HG02678 (cell line): ENCODE data around the gene TRIM41.
"Not testable (repeated sequence)": the region's sequence is repeated elsewhere in the genome, so short reads cannot be mapped to it uniquely, and the experiment has no call there.

Experiments
- ATAC-seq: cut with Tn5 transposase; IDR thresholded peaks from one replicate; pipeline ENCODE4 v1.9.1; 2021; ENCODE audit warnings: mild to moderate bottlenecking, moderate library complexity; ENCODE audit not compliant: unreplicated experiment

Gene TRIM41

GRCh38 chr5:181210148-181210547 is 12.9 kb upstream of the TRIM41 start:
- ATAC-seq = not testable (repeated sequence)

GRCh38 chr5:181210698-181211097 is 12.4 kb upstream of the TRIM41 start:
- ATAC-seq = not testable (repeated sequence)

DNA sequence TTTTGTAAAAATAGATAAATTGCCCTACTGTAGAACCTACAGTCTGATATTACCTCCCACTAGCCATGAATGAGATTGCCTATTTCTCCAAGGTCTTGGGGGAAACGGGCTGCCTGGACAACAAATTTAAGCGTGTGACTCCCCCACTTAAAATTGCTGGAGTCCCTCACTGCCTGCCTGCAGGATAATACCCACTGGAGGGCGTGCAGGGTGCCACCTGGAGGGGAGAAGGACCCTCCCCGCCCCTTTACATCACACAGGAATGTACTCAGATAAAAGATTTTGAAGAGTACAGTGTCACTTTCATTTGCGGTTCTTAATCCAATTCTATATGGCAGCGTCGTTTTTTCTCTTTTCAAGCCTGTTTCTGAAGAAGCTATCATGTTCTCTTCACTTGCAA is 11.9 kb upstream of the TRIM41 start:
- ATAC-seq = no peak

DNA sequence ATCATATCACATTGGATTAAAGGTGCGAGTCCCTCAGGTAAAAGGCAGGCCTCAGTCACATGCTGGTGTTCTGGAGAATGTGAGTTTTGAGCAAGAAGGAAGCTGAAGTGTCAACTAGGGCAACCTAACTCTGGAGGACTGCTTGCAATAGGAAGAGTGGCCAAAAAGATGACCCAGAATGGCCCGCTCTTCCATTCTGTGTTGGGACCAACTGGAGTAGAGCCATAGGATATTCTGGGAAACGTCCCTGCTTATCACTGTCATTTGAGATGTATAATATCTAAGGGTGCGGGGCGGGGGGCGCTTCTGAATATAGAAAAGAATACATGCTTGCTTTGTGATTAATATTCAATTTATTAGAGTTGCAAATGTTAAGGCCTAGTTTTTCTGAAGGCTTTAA is 11.0 kb upstream of the TRIM41 start:
- no peak for ATAC-seq

DNA sequence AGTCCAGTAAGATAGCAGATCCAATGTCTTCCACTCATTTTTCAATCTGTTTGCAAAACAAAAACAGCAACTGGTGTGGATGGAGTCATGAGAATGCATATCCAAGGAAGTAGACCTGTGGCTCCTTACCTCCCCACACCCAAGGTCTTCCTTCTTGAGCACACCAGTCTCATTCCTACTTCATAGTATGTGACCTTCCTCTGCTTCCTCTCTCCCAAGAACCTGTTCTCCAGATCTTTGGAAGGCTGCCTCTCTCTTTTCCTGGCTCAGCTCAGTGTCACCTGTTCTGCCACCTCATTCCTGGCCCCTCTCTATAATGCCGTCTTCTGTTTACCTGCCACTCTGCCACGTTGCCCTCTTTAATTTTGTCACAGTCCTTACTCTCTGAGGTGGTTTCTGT is 10.1 kb upstream of the TRIM41 start:
- ATAC-seq = no peak

GRCh38 chr5:181214249-181214648 is 8.8 kb upstream of the TRIM41 start:
- ATAC-seq = not testable (repeated sequence)

DNA sequence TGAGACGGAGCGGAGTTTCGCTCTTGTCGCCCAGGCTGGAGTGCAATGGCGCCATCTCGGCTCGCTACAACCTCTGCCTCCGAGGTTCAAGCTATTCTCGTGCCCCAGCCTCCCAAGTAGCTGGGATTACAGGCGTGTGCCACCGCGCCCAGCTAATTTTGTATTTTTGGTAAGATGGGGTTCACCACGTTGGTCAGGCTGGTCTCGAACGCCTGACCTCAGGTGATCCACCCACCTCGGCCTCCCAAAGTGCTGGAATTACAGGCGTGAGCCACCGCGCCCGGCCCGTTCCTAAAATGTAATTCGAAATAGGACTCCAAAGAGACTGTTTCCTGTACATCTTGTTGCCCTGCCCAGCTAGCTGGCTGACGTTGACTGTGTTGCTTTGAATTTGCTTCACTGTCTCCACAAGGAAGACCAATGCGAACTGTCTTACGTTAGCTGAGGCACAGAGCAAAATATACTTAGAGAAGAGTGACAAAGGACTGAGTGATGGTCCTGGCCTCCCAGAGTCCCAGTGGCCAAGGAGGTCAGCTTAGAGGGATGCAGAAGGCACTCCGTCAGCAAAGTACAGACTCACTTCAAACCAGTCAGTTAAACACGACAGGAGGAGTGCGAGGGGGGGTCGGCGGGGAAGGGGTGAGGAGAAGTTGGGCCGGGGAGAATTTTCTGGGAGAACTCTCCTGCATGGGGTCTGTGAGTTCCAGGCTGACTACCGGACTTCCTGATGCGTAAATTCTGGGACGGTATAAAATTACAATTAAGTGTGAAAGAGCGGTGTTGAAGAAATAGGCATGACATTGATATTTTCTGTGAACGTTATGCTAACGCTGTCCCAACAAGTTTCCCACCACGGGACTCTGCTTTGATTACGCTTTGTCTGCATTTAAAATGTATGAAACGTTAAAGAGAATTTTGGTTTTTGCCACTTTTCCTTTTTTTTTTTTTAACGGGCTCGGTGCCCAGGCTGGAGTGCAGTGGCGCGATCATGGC is 6.8 kb upstream of the TRIM41 start:
- ATAC-seq = no peak

GRCh38 chr5:181217111-181217802 is 5.8 kb upstream of the TRIM41 start:
- ATAC-seq = peak; percentile 28

GRCh38 chr5:181217803-181218062 is 5.3 kb upstream of the TRIM41 start:
- ATAC-seq = peak; percentile 14

GRCh38 chr5:181218795-181219124 is 4.3 kb upstream of the TRIM41 start:
- ATAC-seq = no peak

GRCh38 chr5:181219262-181220177 is 3.6 kb upstream of the TRIM41 start:
- ATAC-seq = no peak

GRCh38 chr5:181220178-181220515 is 2.9 kb upstream of the TRIM41 start:
- ATAC-seq = no peak

DNA sequence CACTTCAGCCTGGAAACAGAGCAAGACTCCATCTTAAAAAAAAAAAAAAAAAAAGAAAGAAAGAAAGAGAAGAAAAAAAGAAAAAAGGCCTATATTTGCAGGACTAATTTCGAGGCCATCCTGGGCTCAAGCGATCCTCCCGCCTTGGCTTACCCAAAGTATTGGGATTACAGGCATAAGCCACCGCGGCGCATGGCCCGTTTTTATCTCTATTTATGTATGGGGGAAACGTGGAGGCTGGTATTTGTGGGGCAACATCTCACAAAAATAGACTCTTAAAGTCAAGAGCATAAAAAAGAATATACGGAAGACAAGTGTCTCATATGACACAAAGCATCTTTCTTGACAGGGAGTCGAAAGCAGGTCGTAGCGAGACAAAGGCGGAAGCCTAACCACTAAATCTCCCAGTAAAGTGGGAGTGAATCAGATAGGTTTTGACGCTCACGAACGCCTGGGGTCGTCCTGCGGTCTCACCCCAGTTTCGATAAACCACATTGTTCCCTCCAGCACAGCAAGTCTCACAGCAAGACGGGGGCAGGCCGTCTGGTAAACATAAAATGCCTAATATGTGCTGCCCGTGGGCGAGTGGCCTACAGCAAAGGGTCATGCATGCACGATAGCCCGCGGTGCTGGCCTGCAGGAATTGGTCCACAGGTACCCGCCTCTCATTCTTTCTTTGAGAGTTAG is 1.8 kb upstream of the TRIM41 start:
- ATAC-seq = no peak

DNA sequence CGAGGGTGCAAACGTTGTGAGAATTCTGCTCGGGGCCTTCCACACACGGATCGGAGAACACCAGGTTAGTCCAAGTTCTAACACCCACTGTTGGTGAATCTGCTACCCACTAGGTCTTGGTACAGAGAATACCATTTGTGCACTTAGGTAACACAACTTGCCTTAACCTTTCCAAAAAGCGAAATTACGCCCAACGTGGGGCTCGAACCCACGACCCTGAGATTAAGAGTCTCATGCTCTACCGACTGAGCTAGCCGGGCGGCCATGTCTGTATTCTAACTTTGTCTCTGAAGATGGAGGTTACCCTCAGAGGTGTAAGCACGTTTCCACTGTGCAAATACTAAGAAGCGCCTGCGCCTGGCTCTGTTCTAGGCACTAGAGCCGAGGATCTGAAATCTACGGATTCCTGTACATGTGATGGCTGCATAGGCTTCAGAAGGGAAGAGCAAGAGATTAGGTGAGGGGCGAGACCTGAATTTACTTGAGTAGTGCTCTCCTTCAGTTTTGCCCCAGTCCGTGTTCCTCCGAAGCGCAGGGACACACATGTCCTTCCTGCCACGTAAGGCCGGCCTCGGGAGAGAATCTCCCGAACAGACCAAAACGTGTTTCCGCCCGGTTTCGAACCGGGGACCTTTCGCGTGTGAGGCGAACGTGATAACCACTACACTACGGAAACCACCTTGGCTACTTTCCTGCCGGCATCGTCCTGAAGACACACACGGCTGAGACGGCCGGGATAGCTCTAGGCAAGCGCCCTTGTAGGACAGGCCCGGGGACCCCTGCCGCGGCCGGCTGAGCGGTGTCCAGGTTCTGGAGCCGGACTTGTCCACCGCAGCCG is 1.1 kb upstream of the TRIM41 start:
- peak; percentile 29 for ATAC-seq

GRCh38 chr5:181222630-181223057 is 437 bp upstream of the TRIM41 start:
- ATAC-seq = no peak

- ATAC-seq = no peak
These were observed 778 bp downstream of the TRIM41 start for GRCh38 chr5:181223729-181224389.

- no peak for ATAC-seq
These were observed 1.5 kb downstream of the TRIM41 start for GRCh38 chr5:181224390-181225229.

GRCh38 chr5:181229996-181230395 is 6.9 kb downstream of the TRIM41 start:
- no peak for ATAC-seq

- no peak for ATAC-seq
These were observed 7.5 kb downstream of the TRIM41 start for GRCh38 chr5:181230551-181230950.
